ENCODE results near the gene ARMC8.

DNA sequence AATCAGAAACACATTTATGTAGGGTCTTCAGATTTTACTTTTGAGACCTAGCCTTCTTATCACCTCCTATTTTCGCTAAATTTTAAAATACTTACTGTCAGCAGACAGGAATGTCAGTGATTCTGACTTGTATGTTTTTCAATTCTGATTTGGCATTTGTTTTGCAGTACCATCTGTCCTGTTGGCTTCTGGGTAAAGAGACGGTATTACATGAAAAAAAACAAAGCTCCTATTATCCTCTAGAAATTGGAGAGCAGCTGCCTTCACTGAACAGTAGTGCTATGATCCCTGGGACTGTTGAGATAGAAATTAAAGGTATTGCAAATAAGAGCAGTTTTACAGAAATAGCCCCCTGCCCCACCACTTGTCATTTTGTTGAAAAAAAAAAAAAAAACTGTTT is 8.4 kb downstream of the ARMC8 start:
- TF ChIP-seq, protein P1, sequence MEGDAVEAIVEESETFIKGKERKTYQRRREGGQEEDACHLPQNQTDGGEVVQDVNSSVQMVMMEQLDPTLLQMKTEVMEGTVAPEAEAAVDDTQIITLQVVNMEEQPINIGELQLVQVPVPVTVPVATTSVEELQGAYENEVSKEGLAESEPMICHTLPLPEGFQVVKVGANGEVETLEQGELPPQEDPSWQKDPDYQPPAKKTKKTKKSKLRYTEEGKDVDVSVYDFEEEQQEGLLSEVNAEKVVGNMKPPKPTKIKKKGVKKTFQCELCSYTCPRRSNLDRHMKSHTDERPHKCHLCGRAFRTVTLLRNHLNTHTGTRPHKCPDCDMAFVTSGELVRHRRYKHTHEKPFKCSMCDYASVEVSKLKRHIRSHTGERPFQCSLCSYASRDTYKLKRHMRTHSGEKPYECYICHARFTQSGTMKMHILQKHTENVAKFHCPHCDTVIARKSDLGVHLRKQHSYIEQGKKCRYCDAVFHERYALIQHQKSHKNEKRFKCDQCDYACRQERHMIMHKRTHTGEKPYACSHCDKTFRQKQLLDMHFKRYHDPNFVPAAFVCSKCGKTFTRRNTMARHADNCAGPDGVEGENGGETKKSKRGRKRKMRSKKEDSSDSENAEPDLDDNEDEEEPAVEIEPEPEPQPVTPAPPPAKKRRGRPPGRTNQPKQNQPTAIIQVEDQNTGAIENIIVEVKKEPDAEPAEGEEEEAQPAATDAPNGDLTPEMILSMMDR (conservative IDR thresholded peaks at IDR 0.05) = no peak
- no peak for TF ChIP-seq EZH2 (IDR thresholded peaks at IDR 0.05; ENCODE audit: low read depth)

Measured in PC-9 (cell line).